CD4-positive, alpha-beta T cell treated with Interleukin-4 for 1 hour (primary cell): Measurements from ENCODE around the gene PTPRZ1.

ENCODE experiments used
- DNase-seq, 2 donors: peaks; one replicate each; pipeline ENCODE4 v3.0.0-alpha.2; 2020 to 2022

Gene PTPRZ1

GRCh38 chr7:121901026-121901425 is 28.1 kb downstream of the PTPRZ1 start:
- DNase-seq, result no peak

- no peak for DNase-seq
These were observed 31.2 kb downstream of the PTPRZ1 start for GRCh38 chr7:121904120-121904519.

- no peak for DNase-seq
These were observed 35.1 kb downstream of the PTPRZ1 start for GRCh38 chr7:121908042-121908441.

GRCh38 chr7:121909716-121910345 is 36.9 kb downstream of the PTPRZ1 start:
- no peak for DNase-seq

- no peak for DNase-seq
These were observed 41.1 kb downstream of the PTPRZ1 start for GRCh38 chr7:121913947-121914675.

GRCh38 chr7:121914676-121915279 is 41.8 kb downstream of the PTPRZ1 start:
- DNase-seq, result no peak

GRCh38 chr7:121916211-121916610 is 43.2 kb downstream of the PTPRZ1 start:
- DNase-seq, result no peak

- no peak for DNase-seq
These were observed 47.0 kb downstream of the PTPRZ1 start for GRCh38 chr7:121919986-121920385.

- no peak for DNase-seq
These were observed 51.6 kb downstream of the PTPRZ1 start for GRCh38 chr7:121924269-121925186.

- no peak for DNase-seq
These were observed 58.4 kb downstream of the PTPRZ1 start for GRCh38 chr7:121931149-121931902.

- no peak for DNase-seq
These were observed 59.8 kb downstream of the PTPRZ1 start for GRCh38 chr7:121932768-121933167.

- no peak for DNase-seq
These were observed 64.1 kb downstream of the PTPRZ1 start for GRCh38 chr7:121936951-121937623.

GRCh38 chr7:121938429-121938996 is 65.6 kb downstream of the PTPRZ1 start:
- DNase-seq, result no peak

- DNase-seq, result no peak
These were observed 68.0 kb downstream of the PTPRZ1 start for GRCh38 chr7:121940918-121941317.

- no peak for DNase-seq
These were observed 68.9 kb downstream of the PTPRZ1 start for GRCh38 chr7:121941830-121942229.

- no peak for DNase-seq
These were observed 72.1 kb downstream of the PTPRZ1 start for GRCh38 chr7:121945066-121945465.

- DNase-seq, result no peak
These were observed 72.7 kb downstream of the PTPRZ1 start for GRCh38 chr7:121945480-121946236.

GRCh38 chr7:121953164-121953563 is 80.2 kb downstream of the PTPRZ1 start:
- DNase-seq, result no peak

- no peak for DNase-seq
These were observed 80.6 kb downstream of the PTPRZ1 start for GRCh38 chr7:121953601-121954000.

GRCh38 chr7:121954803-121955202 is 81.8 kb downstream of the PTPRZ1 start:
- DNase-seq, result no peak

- DNase-seq, result no peak
These were observed 84.7 kb downstream of the PTPRZ1 start for GRCh38 chr7:121957626-121958025.
